Heart right ventricle (tissue), 16 donors: ENCODE results near the gene ITGAL. TPM values are rescaled to one million over a fixed set of nuclear protein-coding genes. Genes with fewer than 3 reads are reported as not detected.
A peak's percentile ranks its signal among the peaks of the same experiment; 100 is the strongest.
"Not testable (repeated sequence)": the region's sequence is repeated elsewhere in the genome, so short reads cannot be mapped to it uniquely, and the experiment has no call there.

Source experiments
- ATAC-seq, 8 donors: fragments of 200-7000 bp; cut with Tn5 transposase; one replicate each; pipeline ENCODE4 v1.9.1; 2020; ENCODE audit warnings: mild to moderate bottlenecking in 8 of 8, moderate library complexity in 8 of 8, moderate number of reproducible peaks in 1 of 8
- DNase-seq, 2 donors: peaks; one replicate each; pipeline ENCODE4 v3.0.0-alpha.2; 2020
- H3K27ac ChIP-seq, 10 donors: fragments of 200-600 bp; sonication (generic) in 2 of 10; one replicate each; pipeline versions ENCODE4 v1.5.0 to v1.8.0; 2020 to 2022; ENCODE audit warnings: mild to moderate bottlenecking in 3 of 10
- H3K27me3 ChIP-seq, 7 donors: fragments of 200-600 bp; one replicate each; pipeline ENCODE4 v1.8.0; 2021 to 2022; ENCODE audit warnings: mild to moderate bottlenecking in 2 of 7
- H3K36me3 ChIP-seq, 9 donors: fragments of 200-600 bp; sonication (generic) in 1 of 9; one replicate each; pipeline versions ENCODE4 v1.5.0 to v1.8.0; 2020 to 2022; ENCODE audit warnings: mild to moderate bottlenecking in 2 of 9
- H3K4me1 ChIP-seq, 9 donors: fragments of 200-600 bp; sonication (generic) in 1 of 9; one replicate each; pipeline versions ENCODE4 v1.5.0 to v1.8.0; 2020 to 2022; ENCODE audit warnings: mild to moderate bottlenecking in 4 of 9
- H3K4me3 ChIP-seq, 10 donors: fragments of 200-600 bp; sonication (generic) in 2 of 10; one replicate each; pipeline versions ENCODE4 v1.5.0 to v1.8.0; 2020 to 2022; ENCODE audit warnings: mild to moderate bottlenecking in 7 of 10, moderate library complexity in 2 of 10
- H3K9me3 ChIP-seq, 11 donors: fragments of 200-600 bp in 10 of 11; sonication (generic) in 2 of 11; one replicate each; pipeline versions ENCODE4 v1.5.0 to v1.8.0; 2013 to 2022; ENCODE audit warnings: mild to moderate bottlenecking in 2 of 11, control low read depth in 1 of 11, moderate library complexity in 1 of 11
- CTCF ChIP-seq, 9 donors: fragments of 200-600 bp; sonication (generic) in 2 of 9; IDR thresholded peaks; one replicate each; pipeline versions ENCODE4 v1.5.0 to v1.8.0; 2021 to 2022; ENCODE audit warnings: antibody characterized with exemption in 9 of 9, mild to moderate bottlenecking in 5 of 9, moderate library complexity in 1 of 9
- WGBS, 2 donors: extraction: QIAGEN DNeasy Blood & Tissue Kit; methylation state at CpG; one replicate each; pipeline ENCODE4 v1.1.7; 2013; ENCODE audit warnings: inconsistent platforms in 1 of 2; 5-methylcytosine and 5-hydroxymethylcytosine counted together
- intact Hi-C, 10 donors: fragments of 100-400 bp; cut with DNase I; formaldehyde crosslinking; loops; one replicate each; pipeline versions ENCODE4 v1.11.1 to v1.14.2; 2022
- polyA plus RNA-seq, 2 donors: library from polyadenylated mRNA; stranded (reverse); fragments of 200-250 nt; gene quantifications; one replicate each; pipeline ENCODE4 v1.2.3, GENCODE V29; 2013
- total RNA-seq, 10 donors: library from RNA; stranded (reverse); fragmentation: NEBNext Ultra II Directional in 3 of 10; extraction: Animal tissue kit (Norgen Biotek cat#: 25700) in 3 of 10; gene quantifications; one replicate each; pipeline versions ENCODE4 v1.2.1 to v1.2.4, GENCODE V29; 2021 to 2023
- donor health status: Arrhythmogenic right ventricular cardiomyopathy.
- donor health status: ischemic (EF 13 %, LVEDD 7.1; RV severe dilation, severe dysfunction).
- donor health status: healthy with polysubstance abuse.
- donor health status: DM: no; HTN: yes; CAD: no.
- donor health status: DM: no; HTN: no; CAD: no.
- donor health status: ischemic (EF 25% LVEDD 6.9; RV normal size, moderate dysfunction).
- donor health status: ischemic (EF 25% LVEDD 5.7; RV mildly dilated, moderate dysfunction).
- donor health status: healthy.
- donor health status: DM: yes; HTN: yes; CAD: no.
- donor health status: Ischemic cardiomyopathy.
- donor health status: ischemic (EF 35%, LVEDD 5.7; RV mildly dilated, moderate dysfunction).
- donor health status: nonischemic (EF 11% LVEDD 7.7; RV severe dilation, severe dysfunction).
- donor health status: DM: yes; HTN: yes; CAD: no.
- donor health status: PGD.
- donor health status: ischemic (EF 29% LVEDD 5.4; RV normal size, mild dysfunction).
- donor health status: nonischemic (EF 23%, LVEDD 6.1; RV moderate dilation, normal function).

Gene ITGAL
- total and polyA plus RNA-seq, 12 donors, result 0.52 to 18.2 (median 1.6) TPM

- DNase-seq (no peak), ATAC-seq (no peak)
- peak overlapping the region in 1 of 10 donors; percentile 82 for H3K27ac ChIP-seq
- H3K36me3 ChIP-seq, result no peaks in the 10 kb centered on the region
- TF ChIP-seq CTCF (IDR thresholded peaks at IDR 0.05), result no peak
- H3K27me3 ChIP-seq, result no peaks in the 10 kb centered on the region
- WGBS, 2 donors, result 85% methylated on average over 11 of the region's 11 CpGs
- no peaks in the 10 kb centered on the region for H3K9me3 ChIP-seq
- H3K4me1 ChIP-seq, result peaks cover 0 to 30% (median 0%) of the 10 kb centered on the region in 9 donors
- intact Hi-C loops, result loop anchor here in 2 of 10 donors (5.0 to 10.0 kb wide), 2 partner anchors 58 to 155 kb away; partner anchors contain the start of gene ZNF689 (in 1 of the 2)
- H3K4me3 ChIP-seq, result no peak overlapping the region
Measured at GRCh38 chr16:30459456-30459855, 13.1 kb upstream of the ITGAL start.

DNA sequence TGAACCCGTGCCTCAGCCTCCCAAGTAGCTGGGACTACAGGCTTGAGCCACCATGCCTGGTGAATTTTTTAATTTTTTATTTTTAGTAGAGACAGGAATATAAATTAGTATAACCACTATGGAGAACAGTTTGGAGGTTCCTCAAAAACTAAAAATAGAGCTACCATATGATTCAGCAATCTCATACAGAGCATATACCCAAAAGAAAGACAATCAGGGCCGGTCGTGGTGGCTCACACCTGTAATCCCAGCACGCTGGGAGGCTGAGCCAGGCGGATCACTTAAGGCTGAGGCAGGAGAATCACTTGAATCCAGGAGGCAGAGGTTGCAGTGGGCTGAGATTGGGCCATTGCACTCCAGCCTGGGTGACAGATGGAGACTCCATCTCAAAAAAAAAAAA lies 11.1 kb upstream of the ITGAL start:
- H3K27ac ChIP-seq, H3K4me3 ChIP-seq, ATAC-seq, H3K27me3 ChIP-seq, DNase-seq, H3K9me3 ChIP-seq, H3K36me3 ChIP-seq, intact Hi-C loops: not testable (repeated sequence)
- peaks cover 0 to 30% (median 0%) of the 10 kb centered on the region in 9 donors for H3K4me1 ChIP-seq
- WGBS, 2 donors, result 83 to 92% methylated on average over 5 of the region's 5 CpGs

DNA sequence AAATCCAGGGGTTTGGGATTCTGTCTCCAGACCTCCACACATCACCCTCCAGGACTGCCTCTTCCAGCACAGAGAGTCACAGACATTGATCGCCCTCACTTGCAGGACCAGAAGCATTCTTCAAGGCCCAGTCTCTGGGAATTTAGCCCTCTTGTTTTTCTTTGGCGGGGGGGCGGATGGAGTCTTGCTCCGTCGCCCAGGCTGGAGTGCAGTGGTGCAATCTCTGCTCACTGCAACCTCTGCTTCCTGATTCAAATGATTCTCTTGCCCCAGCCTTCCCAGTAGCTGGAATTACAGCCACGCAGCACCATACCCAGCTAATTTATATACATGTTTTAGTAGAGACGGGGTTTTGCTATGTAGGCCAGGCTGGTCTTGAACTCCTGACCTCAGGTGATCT lies 8.5 kb upstream of the ITGAL start:
- Histone ChIP-seq H3K27ac (no peak overlapping the region), H3K4me1 (peaks cover 0 to 22% (median 0%) of the 10 kb centered on the region in 9 donors), H3K9me3 (no peaks in the 10 kb centered on the region), H3K27me3 (no peaks in the 10 kb centered on the region), H3K36me3 (no peaks in the 10 kb centered on the region), H3K4me3 (no peak overlapping the region)
- no peak for ATAC-seq
- TF ChIP-seq CTCF (IDR thresholded peaks at IDR 0.05), result no peak
- intact Hi-C loops, result no loop called here
- DNase-seq, result no peak
- 89 to 90% methylated on average over 7 of the region's 7 CpGs for WGBS, 2 donors

- intact Hi-C loops, result no loop called here
- no peak overlapping the region for H3K4me3 ChIP-seq
- H3K27ac ChIP-seq, result peak overlapping the region in 1 of 10 donors; percentile 69
- TF ChIP-seq CTCF (IDR thresholded peaks at IDR 0.05), result no peak
- peaks cover 0 to 47% (median 0%) of the 10 kb centered on the region in 9 donors for H3K4me1 ChIP-seq
- H3K27me3 ChIP-seq, result peaks cover 0 to 39% (median 28%) of the 10 kb centered on the region in 7 donors
- ATAC-seq (no peak), DNase-seq (no peak)
- H3K9me3 ChIP-seq, result no peaks in the 10 kb centered on the region
- 81 to 83% methylated on average over 3 of the region's 3 CpGs for WGBS, 2 donors
- H3K36me3 ChIP-seq, result peaks cover 0 to 2% (median 0%) of the 10 kb centered on the region in 9 donors
Measured at GRCh38 chr16:30470170-30470512, 2.4 kb upstream of the ITGAL start.

GRCh38 chr16:30470632-30470995 lies 1.9 kb upstream of the ITGAL start:
- H3K27ac ChIP-seq, result peak overlapping the region in 1 of 10 donors; percentile 69
- WGBS, 2 donors, result 82 to 85% methylated on average over 8 of the region's 8 CpGs
- no peak for ATAC-seq
- H3K4me3 ChIP-seq, result no peak overlapping the region
- peaks cover 0 to 42% (median 30%) of the 10 kb centered on the region in 7 donors for H3K27me3 ChIP-seq
- DNase-seq, result no peak
- peaks cover 0 to 6% (median 0%) of the 10 kb centered on the region in 9 donors for H3K36me3 ChIP-seq
- TF ChIP-seq CTCF (IDR thresholded peaks at IDR 0.05), result no peak
- H3K9me3 ChIP-seq, result no peaks in the 10 kb centered on the region
- peaks cover 0 to 47% (median 0%) of the 10 kb centered on the region in 9 donors for H3K4me1 ChIP-seq
- intact Hi-C loops, result no loop called here
